H1 (cell line): ENCODE results near the gene ADGRB2. TPM values are rescaled to one million over a fixed set of nuclear protein-coding genes. Genes with fewer than 3 reads are reported as not detected.

Source experiments
- ASH2L ChIP-seq: fragments of 200-600, 300-600 bp; sonication (generic); IDR thresholded peaks from one replicate; pipeline ENCODE4 v1.7.1; 2017; ENCODE audit warnings: low read length
- ATF3 ChIP-seq: IDR thresholded peaks from 2 replicates; pipeline ENCODE4 v1.6.1; 2011; ENCODE audit warnings: low read depth, mild to moderate bottlenecking, low read length; ENCODE audit not compliant: insufficient read depth
- CHD2 ChIP-seq: IDR thresholded peaks from 2 replicates; pipeline ENCODE4 v1.6.1; 2012; ENCODE audit warnings: low read length, improper control_type of control experiment
- CREB1 ChIP-seq: IDR thresholded peaks from 2 replicates; pipeline ENCODE4 v1.6.1; 2012; ENCODE audit warnings: inconsistent platforms
- FOSL1 ChIP-seq: IDR thresholded peaks from 2 replicates; pipeline ENCODE4 v1.6.1; 2011; ENCODE audit warnings: mild to moderate bottlenecking, low read depth, low read length, moderate library complexity; ENCODE audit not compliant: insufficient read depth
- HDAC2 ChIP-seq, 2 experiments: fragments of 300-600 bp in 1 of 2; sonication (generic) in 1 of 2; IDR thresholded peaks; 2 replicates each; pipeline ENCODE4 v1.6.1; 2011 to 2012; ENCODE audit warnings: low read depth in 2 of 2, low read length in 2 of 2, mild to moderate bottlenecking in 2 of 2, moderate library complexity in 2 of 2, borderline replicate concordance in 1 of 2, inconsistent platforms in 1 of 2
- JUN ChIP-seq: IDR thresholded peaks from 2 replicates; pipeline ENCODE4 v1.6.1; 2011; ENCODE audit warnings: low read depth, mild to moderate bottlenecking, improper control_type of control experiment, low read length
- JUND ChIP-seq: IDR thresholded peaks from 2 replicates; pipeline ENCODE4 v1.6.1; 2011; ENCODE audit warnings: mild to moderate bottlenecking, improper control_type of control experiment, low read length
- PHF8 ChIP-seq: fragments of 200-600 bp; sonication (generic); conservative IDR thresholded peaks from 2 replicates; pipeline ENCODE4 v1.7.1; 2012; ENCODE audit warnings: low read depth, mild to moderate bottlenecking, inconsistent platforms, low read length, moderate library complexity
- POU5F1 ChIP-seq: IDR thresholded peaks from 2 replicates; pipeline ENCODE4 v1.6.1; 2011; ENCODE audit warnings: low read depth, mild to moderate bottlenecking, low read length, moderate library complexity
- RAD21 ChIP-seq, 2 experiments: IDR thresholded peaks in 1 of 2; conservative IDR thresholded peaks in 1 of 2; 2 replicates each; pipeline ENCODE4 v1.6.1; 2011; ENCODE audit warnings: low read depth in 2 of 2, low read length in 2 of 2, improper control_type of control experiment in 1 of 2, inconsistent platforms in 1 of 2, mild to moderate bottlenecking in 1 of 2, moderate library complexity in 1 of 2
- RFX5 ChIP-seq: IDR thresholded peaks from 2 replicates; pipeline ENCODE4 v1.6.1; 2011; ENCODE audit warnings: low read depth, low read length, improper control_type of control experiment, borderline replicate concordance
- SIN3A ChIP-seq, 2 experiments: IDR thresholded peaks in 1 of 2; conservative IDR thresholded peaks in 1 of 2; 2 replicates each; pipeline ENCODE4 v1.6.1; 2011 to 2012; ENCODE audit warnings: low read length in 2 of 2, improper control_type of control experiment in 1 of 2, low read depth in 1 of 2, mild to moderate bottlenecking in 1 of 2
- SIRT6 ChIP-seq: IDR thresholded peaks from one replicate; pipeline ENCODE4 v1.7.1; 2012; ENCODE audit warnings: low read length, inconsistent platforms
- SRF ChIP-seq: IDR thresholded peaks from 2 replicates; pipeline ENCODE4 v1.6.1; 2011; ENCODE audit warnings: mild to moderate bottlenecking, low read depth, low read length, moderate library complexity
- SUZ12 ChIP-seq: fragments of 200-600 bp; sonication (generic); IDR thresholded peaks from 2 replicates; pipeline ENCODE4 v1.6.1; 2012; ENCODE audit warnings: mild to moderate bottlenecking, inconsistent platforms, low read length, moderate library complexity, mixed read lengths
- polyA plus RNA-seq, 7 experiments: library from polyadenylated mRNA; depleted of rRNA in 3 of 7; stranded (reverse) in 5 of 7; unstranded in 2 of 7; fragments of >200 nt in 5 of 7; fragments of 200-250 nt in 2 of 7; gene quantifications; 1 replicate in 5 of 7; 2 replicates in 1 of 7; 4 replicates in 1 of 7; pipeline versions ENCODE4 v1.2.1 to v1.2.3, GENCODE V29; 2011 to 2013; ENCODE audit warnings: missing spikeins in 2 of 7, mixed read lengths in 2 of 7
- total RNA-seq: library from RNA; stranded (reverse); fragmentation: NEBNext Ultra II Directional; extraction: Animal tissue kit (Norgen Biotek cat#: 25700); gene quantifications from 2 replicates; pipeline ENCODE4 v1.2.1, GENCODE V29; 2021

The ADGRB2 gene
- total and polyA plus RNA-seq, 2 of the 8 experiments (the other 6 are each of a cell fraction or from before 2014, with no cell fraction given) = 15.6 to 26.2 TPM

- TF ChIP-seq SIN3A (conservative IDR thresholded peaks at IDR 0.05 in 1 of 2, IDR thresholded peaks at IDR 0.05 in 1 of 2; ENCODE audit: low read depth in 1 of 2, low read length in 2 of 2) (peak; percentile 75 to 86; a peak in 3 of 4 replicates), JUND (peak; percentile 76), RFX5 (no peak), SRF (no peak), JUN (no peak), CREB1 (0 out of 2 replicates have a peak, but pooled peaks have one; percentile 7), FOSL1 (no peak), RAD21 (IDR thresholded peaks at IDR 0.05 in 1 of 2, conservative IDR thresholded peaks at IDR 0.05 in 1 of 2; ENCODE audit: low read depth in 2 of 2, low read length in 2 of 2) (peak in 1 of 2 experiments; percentile 34; a peak in 1 of 4 replicates), HDAC2 (IDR thresholded peaks at IDR 0.05; ENCODE audit: borderline replicate concordance in 1 of 2, low read depth in 2 of 2, low read length in 2 of 2) (no peak; a peak in 1 of 4 replicates), ASH2L (peak; percentile 61), SIRT6 (no peak), ATF3 (no peak), SUZ12 (no peak), POU5F1 (no peak), CHD2 (no peak), PHF8 (0 out of 2 replicates have a peak, but pooled peaks have one; percentile 26)
These were observed 3.4 kb downstream of the ADGRB2 start (continued) for GRCh38 chr1:31760471-31761470.
